ENCODE measurements around the gene KIF5C. TPM values are rescaled to one million over a fixed set of nuclear protein-coding genes. Genes with fewer than 3 reads are reported as not detected.

KIF5C gene
- total RNA-seq, 1 donor from 2014 or later, result 0.73 TPM

DNA sequence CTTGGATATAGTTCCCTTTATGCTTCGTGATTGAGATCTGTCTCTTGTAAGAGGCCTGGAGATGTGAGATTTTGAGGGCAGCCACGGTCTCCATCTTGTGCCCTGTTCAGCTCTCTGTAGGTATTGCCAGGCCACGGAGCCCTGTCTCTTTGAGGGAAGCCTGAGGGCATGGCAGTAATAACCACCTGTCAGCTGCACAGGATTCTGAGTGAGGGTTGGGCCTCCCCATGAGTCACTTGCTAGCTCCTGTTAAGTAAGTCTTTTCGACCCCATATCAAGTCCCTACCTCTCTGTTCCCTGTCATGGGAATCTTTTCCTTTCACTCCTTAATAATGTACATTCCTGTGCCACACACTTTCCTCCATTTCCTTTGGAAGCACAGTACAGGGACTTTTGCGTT, 183.9 kb downstream of the KIF5C start:
- DNase-seq (ENCODE audit: low spot score), result no peak
- intact Hi-C loops (cut with DNase I), result no loop called here

DNA sequence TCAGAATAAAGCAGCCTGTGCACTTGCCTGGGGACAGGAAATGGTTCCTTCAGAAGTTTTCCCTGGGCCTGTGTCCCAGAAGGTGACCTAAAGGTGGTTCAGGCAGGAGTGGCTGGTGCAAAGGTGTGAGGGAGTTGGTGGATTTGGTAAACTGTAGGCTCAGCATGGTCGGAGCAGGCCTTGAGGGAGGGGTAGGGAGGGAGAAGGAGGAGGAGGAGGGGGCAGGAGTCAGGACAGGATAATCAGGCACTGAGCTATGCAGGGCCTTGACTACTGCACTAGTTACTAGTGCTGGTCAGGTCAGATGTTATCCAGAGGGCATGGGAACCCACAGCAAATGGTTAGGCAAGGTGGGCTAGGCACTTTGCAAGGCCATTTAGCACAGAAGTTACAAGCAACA, 184.8 kb downstream of the KIF5C start:
- intact Hi-C loops (cut with DNase I), result no loop called here
- DNase-seq (ENCODE audit: low spot score), result no peak

DNA sequence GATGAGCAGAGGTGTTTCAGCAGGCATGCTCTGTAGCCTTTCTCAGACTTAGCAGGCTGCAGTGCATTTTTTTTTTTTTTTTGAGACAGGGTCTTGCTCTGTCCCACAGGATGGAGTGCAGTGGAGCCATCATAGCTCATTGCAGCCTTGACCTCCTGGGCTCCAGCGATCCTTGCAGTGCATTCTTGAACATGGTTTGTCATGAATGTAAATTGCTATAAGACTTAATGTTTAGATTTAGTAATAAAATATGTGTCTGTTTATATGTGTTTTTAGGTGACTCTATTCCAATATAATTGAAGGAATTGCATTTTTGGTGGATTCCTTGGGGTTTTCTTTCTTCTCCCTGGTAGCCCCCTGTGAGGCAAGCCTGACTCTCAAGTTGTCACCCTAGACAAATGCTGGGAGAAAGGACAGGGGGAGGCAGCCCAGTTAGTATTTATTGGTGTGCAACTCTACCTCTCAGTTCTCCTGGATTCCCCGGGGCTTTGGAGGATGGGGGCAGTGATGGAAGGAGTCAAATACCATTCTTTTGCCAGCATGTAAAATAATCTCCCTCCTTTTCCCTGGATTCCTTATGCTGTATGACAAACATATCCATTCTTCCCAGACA, 186.2 kb downstream of the KIF5C start:
- intact Hi-C loops (cut with DNase I), result no loop called here
- no peak for DNase-seq (ENCODE audit: low spot score)

DNA sequence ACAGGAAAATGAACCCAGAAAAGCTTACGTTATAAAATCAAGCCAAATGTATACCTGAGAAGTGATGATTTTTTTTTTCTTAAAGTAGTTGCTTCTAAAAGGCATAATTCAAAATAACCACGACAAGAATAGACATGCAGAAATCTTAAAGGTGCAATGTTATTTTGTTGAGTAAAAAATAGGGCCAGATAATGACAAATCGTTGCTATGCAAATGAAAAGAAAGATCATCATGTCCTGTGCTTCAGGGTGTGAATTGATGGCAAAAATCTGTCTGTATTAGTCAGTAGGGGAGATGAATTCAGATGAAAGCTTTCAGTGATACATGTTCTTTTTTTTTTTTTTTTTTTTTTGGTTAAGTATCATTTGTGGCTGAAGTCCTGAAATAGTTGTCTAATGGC, 187.5 kb downstream of the KIF5C start:
- intact Hi-C loops (cut with DNase I), result no loop called here
- DNase-seq (ENCODE audit: low spot score), result no peak

DNA sequence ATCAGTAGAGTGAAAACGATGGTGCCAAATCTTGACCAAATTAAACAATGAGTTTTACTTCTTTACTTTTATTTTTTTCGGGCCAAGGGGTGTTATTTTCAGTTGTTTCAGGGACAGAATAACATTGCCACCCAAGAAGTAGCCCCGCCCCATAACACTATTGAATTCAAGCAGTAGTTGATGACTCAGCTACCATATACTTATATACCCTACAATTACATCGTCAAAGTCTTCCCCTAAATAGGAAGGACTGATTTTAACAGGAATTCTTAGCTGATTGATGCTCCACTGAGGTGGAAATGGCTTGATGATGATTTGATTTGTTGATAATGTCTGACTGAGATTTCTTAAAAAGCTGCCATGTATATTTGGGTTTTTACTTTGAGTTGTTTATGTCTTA, 188.2 kb downstream of the KIF5C start:
- intact Hi-C loops (cut with DNase I), result no loop called here
- DNase-seq (ENCODE audit: low spot score), result no peak

DNA sequence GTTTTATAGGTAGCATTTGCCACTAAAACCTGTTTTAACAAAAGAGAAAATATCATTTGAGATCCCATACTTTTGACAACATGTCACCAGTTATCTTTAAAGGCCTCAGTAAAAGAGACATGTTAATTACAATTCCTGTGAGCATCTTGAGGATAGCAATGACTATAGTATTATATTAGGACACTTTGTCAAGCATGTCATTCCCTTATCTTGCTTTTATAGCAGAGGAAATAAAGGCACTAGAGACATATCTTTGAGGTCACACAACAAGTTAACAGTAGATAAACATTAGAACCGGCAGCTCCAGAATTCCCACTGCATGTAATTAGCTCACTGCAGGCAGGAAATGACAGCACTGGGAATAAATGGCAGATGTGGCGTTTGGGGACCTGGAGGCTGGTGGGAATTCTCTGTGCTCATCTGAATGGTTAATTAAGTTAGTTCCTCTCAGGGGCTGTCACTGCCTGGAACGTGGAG, 189.4 kb downstream of the KIF5C start:
- DNase-seq (ENCODE audit: low spot score), result no peak
- intact Hi-C loops (cut with DNase I), result no loop called here

DNA sequence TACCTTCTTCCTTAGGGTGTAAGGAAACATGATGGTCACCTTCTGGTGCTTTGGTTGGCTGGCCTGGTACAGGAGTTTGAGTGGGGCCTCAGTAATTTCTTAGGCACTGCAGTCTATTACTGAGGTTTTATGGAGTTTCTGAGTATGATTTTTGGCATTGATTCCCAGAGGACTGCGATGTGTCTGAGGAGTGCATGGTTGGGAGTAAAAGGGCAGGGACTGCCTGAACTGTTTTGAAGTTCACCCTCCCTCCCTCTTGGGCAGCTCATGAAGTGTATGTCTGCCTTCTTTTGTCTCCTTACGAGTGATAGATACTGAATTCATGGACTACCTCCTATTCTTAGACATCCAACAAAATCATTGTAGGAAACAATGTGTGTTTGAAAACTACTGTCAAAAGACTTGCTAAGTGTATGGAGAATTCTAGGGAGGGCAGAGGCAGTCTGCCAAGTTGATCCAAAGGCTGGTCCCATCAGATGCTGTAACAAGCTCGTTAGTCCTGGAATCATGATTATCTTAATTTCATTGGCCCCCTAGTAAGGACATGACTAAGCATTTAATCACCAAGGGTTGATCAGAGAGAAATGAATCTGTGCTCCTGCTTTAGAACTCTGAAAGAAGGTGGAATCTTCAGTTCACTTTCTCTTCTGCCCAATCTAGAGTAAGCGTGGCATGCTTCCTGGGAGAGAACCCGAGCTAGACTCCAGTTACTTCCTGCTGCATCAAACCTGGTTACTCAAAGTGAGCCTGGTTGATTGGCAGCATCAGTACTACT, 190.0 kb downstream of the KIF5C start:
- intact Hi-C loops (cut with DNase I), result no loop called here

GRCh38 chr2:149068225-149068995, 193.4 kb downstream of the KIF5C start:
- intact Hi-C loops (cut with DNase I), result no loop called here
- DNase-seq (ENCODE audit: low spot score), result no peak

More for the DNA sequence above, 190.0 kb downstream of the KIF5C start:
- no peak for DNase-seq (ENCODE audit: low spot score)

GRCh38 chr2:149068996-149069888, 194.2 kb downstream of the KIF5C start:
- DNase-seq (ENCODE audit: low spot score), result no peak
- intact Hi-C loops (cut with DNase I), result no loop called here

DNA sequence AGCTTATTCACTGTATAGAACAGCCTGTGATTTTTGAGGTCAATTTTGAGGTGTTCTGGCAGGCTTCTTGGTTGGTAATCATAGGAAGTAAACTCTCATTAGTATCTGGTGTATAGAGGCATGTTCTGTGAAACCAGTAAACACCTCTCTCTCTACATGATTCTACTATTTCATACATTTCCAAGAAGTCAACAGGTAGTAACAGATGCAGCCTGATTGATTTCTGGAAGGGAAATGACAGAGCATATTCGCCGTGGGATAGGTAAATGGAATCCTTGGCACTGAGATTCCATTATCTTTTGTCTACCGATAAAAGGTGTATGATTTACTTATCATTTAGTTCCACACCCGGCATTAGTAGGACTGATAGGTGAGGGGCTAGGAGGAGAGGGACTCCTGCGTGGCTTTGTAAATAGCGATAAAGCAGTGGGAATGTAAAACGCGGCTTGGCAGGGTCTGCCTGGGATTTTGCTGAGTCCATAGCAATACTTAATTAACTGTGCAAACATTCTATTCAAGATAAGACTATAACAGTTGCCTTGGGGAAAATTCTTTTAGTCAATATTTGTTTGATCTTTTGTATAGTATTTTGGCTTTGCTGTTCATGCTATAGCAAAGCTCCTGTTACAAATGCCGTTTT, 195.8 kb downstream of the KIF5C start:
- intact Hi-C loops (cut with DNase I), result no loop called here
- DNase-seq (ENCODE audit: low spot score), result no peak

- intact Hi-C loops (cut with DNase I), result no loop called here
- no peak for DNase-seq (ENCODE audit: low spot score)
Observed at GRCh38 chr2:149075105-149075504, 200.1 kb downstream of the KIF5C start.

DNA sequence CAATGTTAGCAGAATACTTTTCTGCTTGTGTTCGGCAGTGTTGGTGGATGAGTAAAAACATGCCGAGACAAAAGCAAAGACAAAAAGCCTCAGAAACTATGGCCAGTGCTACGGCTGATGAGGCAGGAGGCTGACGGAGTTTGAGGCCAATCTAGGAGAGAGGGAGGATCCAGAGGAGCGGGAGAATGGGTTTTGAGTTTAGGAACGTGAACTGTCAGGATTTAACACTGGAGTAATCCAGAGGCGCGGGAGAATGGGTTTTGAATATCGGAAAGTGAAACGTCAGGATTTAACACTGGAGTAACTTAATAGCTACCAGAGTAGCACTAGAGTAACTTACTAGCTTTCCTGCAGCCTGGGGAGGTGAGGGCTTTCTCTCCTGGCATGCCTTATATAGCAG, 200.8 kb downstream of the KIF5C start:
- DNase-seq (ENCODE audit: low spot score), result no peak
- intact Hi-C loops (cut with DNase I), result no loop called here

Other genes starting within 250 kb of the KIF5C start
- gene EPC2, start 230.5 kb upstream of the KIF5C start, total RNA-seq, result 27.5 TPM
- gene LYPD6B, start 163.5 kb downstream of the KIF5C start, total RNA-seq, result not detected